Activated B cell treated with CpG ODN at 0.5 μM for 24 hours (primary cell): Measurements from ENCODE around the gene NGEF. TPM values are rescaled to one million over a fixed set of nuclear protein-coding genes. Genes with fewer than 3 reads are reported as not detected.

ENCODE experiments used
- ATAC-seq: fragments of 200-7000 bp; cut with Tn5 transposase; one replicate; pipeline ENCODE4 v1.10.0; 2021; ENCODE audit warnings: low read depth, mild to moderate bottlenecking, moderate library complexity
- CTCF ChIA-PET: fragments of 350-600 bp; sonication (Branson Sonifier 250); formaldehyde crosslinking; loops from one replicate; lab custom pipeline; 2021; ENCODE audit warnings: antibody characterized with exemption; lab: Charles Lee
- POLR2A ChIA-PET: fragments of 350-600 bp; sonication (Branson Sonifier 250); formaldehyde crosslinking; loops from one replicate; lab custom pipeline; 2021; ENCODE audit warnings: antibody characterized with exemption; lab: Charles Lee
- DNase-seq: peaks from one replicate; pipeline ENCODE4 v3.0.0; 2022
- H3K27ac Mint-ChIP-seq: one replicate; pipeline ENCODE4 v1.8.0; 2020; ENCODE audit warnings: mixed read lengths
- H3K27me3 Mint-ChIP-seq: one replicate; pipeline ENCODE4 v1.8.0; 2021; ENCODE audit warnings: mixed read lengths
- H3K36me3 Mint-ChIP-seq: one replicate; pipeline ENCODE4 v1.8.0; 2021; ENCODE audit warnings: low read depth, mixed read lengths
- H3K4me1 Mint-ChIP-seq: one replicate; pipeline ENCODE4 v1.8.0; 2021; ENCODE audit warnings: mixed read lengths
- H3K4me3 Mint-ChIP-seq: one replicate; pipeline ENCODE4 v1.8.0; 2020; ENCODE audit warnings: mild to moderate bottlenecking, mixed read lengths
- H3K9me3 Mint-ChIP-seq: one replicate; pipeline ENCODE4 v1.8.0; 2020; ENCODE audit warnings: mixed read lengths
- intact Hi-C: fragments of 100-400 bp; cut with micrococcal nuclease; formaldehyde crosslinking; loops from one replicate; pipeline ENCODE4 v1.15.1; 2024
- total RNA-seq: library from RNA; stranded (reverse); gene quantifications from 2 replicates; pipeline ENCODE4 v1.2.3, GENCODE V29; 2022
- TF ChIP-seq, protein P1 (sequence below): fragments of 200-600 bp; IDR thresholded peaks from one replicate; pipeline ENCODE4 v1.8.0; 2022; ENCODE audit warnings: antibody characterized with exemption, mild to moderate bottlenecking

Gene NGEF
- total RNA-seq, 1 donor from 2014 or later = not detected

- peaks cover 3% of the 10 kb centered on the region for H3K27me3 Mint-ChIP-seq
- no peak overlapping the region for H3K4me3 Mint-ChIP-seq
- no peak for ATAC-seq
- ChIA-PET CTCF (no interaction called here), POLR2A (no interaction called here)
- no peak for DNase-seq
- no peaks in the 10 kb centered on the region for H3K36me3 Mint-ChIP-seq
- TF ChIP-seq, protein P1, sequence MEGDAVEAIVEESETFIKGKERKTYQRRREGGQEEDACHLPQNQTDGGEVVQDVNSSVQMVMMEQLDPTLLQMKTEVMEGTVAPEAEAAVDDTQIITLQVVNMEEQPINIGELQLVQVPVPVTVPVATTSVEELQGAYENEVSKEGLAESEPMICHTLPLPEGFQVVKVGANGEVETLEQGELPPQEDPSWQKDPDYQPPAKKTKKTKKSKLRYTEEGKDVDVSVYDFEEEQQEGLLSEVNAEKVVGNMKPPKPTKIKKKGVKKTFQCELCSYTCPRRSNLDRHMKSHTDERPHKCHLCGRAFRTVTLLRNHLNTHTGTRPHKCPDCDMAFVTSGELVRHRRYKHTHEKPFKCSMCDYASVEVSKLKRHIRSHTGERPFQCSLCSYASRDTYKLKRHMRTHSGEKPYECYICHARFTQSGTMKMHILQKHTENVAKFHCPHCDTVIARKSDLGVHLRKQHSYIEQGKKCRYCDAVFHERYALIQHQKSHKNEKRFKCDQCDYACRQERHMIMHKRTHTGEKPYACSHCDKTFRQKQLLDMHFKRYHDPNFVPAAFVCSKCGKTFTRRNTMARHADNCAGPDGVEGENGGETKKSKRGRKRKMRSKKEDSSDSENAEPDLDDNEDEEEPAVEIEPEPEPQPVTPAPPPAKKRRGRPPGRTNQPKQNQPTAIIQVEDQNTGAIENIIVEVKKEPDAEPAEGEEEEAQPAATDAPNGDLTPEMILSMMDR = no peak
- no peaks in the 10 kb centered on the region for H3K4me1 Mint-ChIP-seq
- no peak overlapping the region for H3K27ac Mint-ChIP-seq
- H3K9me3 Mint-ChIP-seq = peaks cover 2% of the 10 kb centered on the region
- intact Hi-C loops = no loop called here
Observed at GRCh38 chr2:233017947-233018346, 4.9 kb upstream of the NGEF start.

- Mint-ChIP-seq H3K27ac (no peak overlapping the region), H3K4me3 (no peak overlapping the region), H3K36me3 (no peaks in the 10 kb centered on the region), H3K9me3 (peaks cover 2% of the 10 kb centered on the region), H3K27me3 (peaks cover 3% of the 10 kb centered on the region), H3K4me1 (peaks cover 6% of the 10 kb centered on the region)
- no peak for ATAC-seq
- TF ChIP-seq, protein P1 = no peak
- ChIA-PET POLR2A (no interaction called here), CTCF (no interaction called here)
- no peak for DNase-seq
- intact Hi-C loops = no loop called here
Observed at GRCh38 chr2:233015019-233015645, 2.1 kb upstream of the NGEF start.

DNA sequence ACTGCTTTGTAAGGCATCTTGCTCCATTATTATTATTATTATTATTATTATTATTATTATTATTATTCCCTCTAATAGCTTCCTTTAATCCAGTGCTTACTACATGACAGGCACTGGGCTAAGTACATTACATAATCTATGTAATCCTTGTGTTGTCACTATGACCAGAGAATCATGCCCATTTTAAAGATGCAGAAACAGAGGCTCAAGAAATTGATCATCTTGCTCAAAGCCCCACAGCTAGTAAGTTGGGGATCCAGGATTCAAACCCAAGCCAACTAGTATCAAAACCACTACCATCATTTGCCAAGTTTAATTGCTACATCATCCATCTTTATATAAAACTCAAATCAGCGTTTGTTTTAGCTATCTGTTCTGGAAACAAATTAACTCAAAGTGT is 594 bp upstream of the NGEF start:
- ATAC-seq (no peak), DNase-seq (no peak)
- ChIA-PET POLR2A (interaction anchor here (0.6 kb wide), 1 partner anchor 33 kb away, joined by 4 read pairs; no protein-coding TSS in a partner anchor), CTCF (no interaction called here)
- H3K27ac Mint-ChIP-seq = no peak overlapping the region
- peaks cover 2% of the 10 kb centered on the region for H3K9me3 Mint-ChIP-seq
- no peaks in the 10 kb centered on the region for H3K36me3 Mint-ChIP-seq
- H3K4me3 Mint-ChIP-seq = no peak overlapping the region
- TF ChIP-seq, protein P1 = no peak
- H3K27me3 Mint-ChIP-seq = peaks cover 3% of the 10 kb centered on the region
- intact Hi-C loops = no loop called here
- peaks cover 6% of the 10 kb centered on the region for H3K4me1 Mint-ChIP-seq

DNA sequence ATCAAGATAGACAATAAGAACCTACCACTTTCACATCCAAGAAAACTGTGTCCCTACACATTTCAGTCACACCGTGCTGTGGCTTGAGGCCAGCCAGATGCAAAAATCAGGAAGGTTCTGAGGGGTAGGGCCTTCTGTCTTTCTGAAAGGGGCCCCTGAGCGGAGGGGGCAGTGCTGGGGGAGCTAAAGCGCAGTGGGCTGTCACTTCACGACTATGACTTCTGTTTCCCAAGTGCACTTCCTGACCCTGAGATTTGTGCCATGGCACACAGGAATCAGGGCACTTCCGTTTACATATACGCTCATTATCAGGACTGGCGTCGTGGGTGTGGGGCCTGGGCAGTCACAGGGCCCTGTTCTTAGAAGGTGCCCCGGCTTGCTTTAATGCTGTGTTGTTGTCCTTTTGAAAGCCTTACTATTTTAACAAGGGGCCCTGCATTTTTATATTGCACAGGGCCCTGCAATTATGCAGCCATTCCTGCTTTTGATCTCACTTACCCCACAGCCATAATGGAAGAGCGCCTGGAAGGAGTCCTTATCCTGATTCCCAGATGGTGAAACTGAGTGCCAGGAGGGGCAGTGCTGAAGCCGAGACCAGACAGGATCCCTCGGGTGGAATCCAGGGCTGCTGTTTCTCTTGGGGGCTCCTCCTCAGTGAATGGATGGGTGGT is 620 bp downstream of the NGEF start:
- Mint-ChIP-seq H3K27ac (no peak overlapping the region), H3K36me3 (no peaks in the 10 kb centered on the region), H3K27me3 (peaks cover 3% of the 10 kb centered on the region), H3K9me3 (no peaks in the 10 kb centered on the region), H3K4me3 (no peak overlapping the region), H3K4me1 (peaks cover 6% of the 10 kb centered on the region)
- ChIA-PET CTCF (interaction anchor here (1.9 kb wide), 1 partner anchor 16 kb away, joined by 5 read pairs; no protein-coding TSS in a partner anchor), POLR2A (no interaction called here)
- TF ChIP-seq, protein P1 = no peak
- intact Hi-C loops = no loop called here
- DNase-seq (no peak), ATAC-seq (no peak)

- ChIA-PET CTCF (interaction anchor here (1.9 kb wide), 1 partner anchor 17 kb away, joined by 5 read pairs; no protein-coding TSS in a partner anchor), POLR2A (interaction anchor here (0.7 kb wide), 1 partner anchor 41 kb away, joined by 3 read pairs; no protein-coding TSS in a partner anchor)
- H3K27me3 Mint-ChIP-seq = peaks cover 5% of the 10 kb centered on the region
- no peak overlapping the region for H3K27ac Mint-ChIP-seq
- H3K36me3 Mint-ChIP-seq = no peaks in the 10 kb centered on the region
- H3K9me3 Mint-ChIP-seq = no peaks in the 10 kb centered on the region
- ATAC-seq (no peak), DNase-seq (no peak)
- peaks cover 6% of the 10 kb centered on the region for H3K4me1 Mint-ChIP-seq
- intact Hi-C loops = no loop called here
- TF ChIP-seq, protein P1 = no peak
- no peak overlapping the region for H3K4me3 Mint-ChIP-seq
Observed at GRCh38 chr2:233011702-233012131, 1.3 kb downstream of the NGEF start.
